Measurements from ENCODE around the gene SMIM41. TPM values are rescaled to one million over a fixed set of nuclear protein-coding genes. Genes with fewer than 3 reads are reported as not detected.

Gene SMIM41
- total and polyA plus RNA-seq, 10 of the 15 experiments (the other 5 are each of a cell fraction or from before 2014, with no cell fraction given), result not detected

GRCh38 chr12:52096332-52097044, 17.0 kb downstream of the SMIM41 start:
- Histone ChIP-seq H3K9me3 (replicated peaks; ENCODE audit: control insufficient read depth, insufficient read depth, low read length) (no peaks in the 10 kb centered on the region), H3K79me2 (ENCODE audit: control insufficient read depth, insufficient read depth, low read length) (no peaks in the 10 kb centered on the region), H3K4me1 (ENCODE audit: control insufficient read depth, insufficient read depth, low read length) (no peaks in the 10 kb centered on the region), H3K27ac (ENCODE audit: control insufficient read depth, insufficient read depth) (no peak overlapping the region), H3K9ac (ENCODE audit: control insufficient read depth, insufficient read depth, low read length) (no peak overlapping the region), H3K4me2 (ENCODE audit: control insufficient read depth, insufficient read depth) (no peak overlapping the region), H2AFZ (ENCODE audit: control insufficient read depth, low read depth, low read length) (no peak overlapping the region), H3K27me3 (replicated peaks in 1 of 2; ENCODE audit: control insufficient read depth in 2 of 2, insufficient read depth in 2 of 2, low read length in 1 of 2) (no peaks in the 10 kb centered on the region), H3K36me3 (ENCODE audit: control insufficient read depth in 2 of 2, insufficient read depth in 2 of 2, low read length in 1 of 2) (no peaks in the 10 kb centered on the region), H4K20me1 (ENCODE audit: control insufficient read depth, insufficient read depth) (no peaks in the 10 kb centered on the region), H3K4me3 (no peak overlapping the region)
- intact Hi-C loops (cut with micrococcal nuclease; ENCODE audit: unreplicated experiment) (no loop called here), in situ Hi-C loops (cut with MboI) (no loop called here)
- POLR2A ChIA-PET, result no interaction called here
- RAD21 ChIA-PET (ENCODE audit: unreplicated experiment), result no interaction called here
- WGBS (ENCODE audit: insufficient coverage, insufficient replicate concordance, low lambda C conversion rate, missing lambda C conversion rate), result 95% methylated on average over 15 of the region's 15 CpGs
- FAIRE-seq (no peak), DNase-seq (ENCODE audit: low read depth, low spot score) (no peak), ATAC-seq (no peak)
- TF ChIP-seq E2F4 (IDR thresholded peaks at IDR 0.05; ENCODE audit: low read depth, low read length) (no peak), DPF2 (IDR thresholded peaks at IDR 0.05) (no peak), MTA2 (IDR thresholded peaks at IDR 0.05; ENCODE audit: low read depth) (no peak), NRF1 (conservative IDR thresholded peaks at IDR 0.05; ENCODE audit: low read depth, low read length) (no peak), RAD51 (IDR thresholded peaks at IDR 0.05) (no peak), SREBF1 (IDR thresholded peaks at IDR 0.05; ENCODE audit: low read length) (no peak)
- SMC1A ChIA-PET (ENCODE audit: uncharacterized antibody, unreplicated experiment), result no interaction called here
- BruUV-seq (replicated peaks), result no TSS peak
- CTCF ChIA-PET, result no interaction called here

DNA sequence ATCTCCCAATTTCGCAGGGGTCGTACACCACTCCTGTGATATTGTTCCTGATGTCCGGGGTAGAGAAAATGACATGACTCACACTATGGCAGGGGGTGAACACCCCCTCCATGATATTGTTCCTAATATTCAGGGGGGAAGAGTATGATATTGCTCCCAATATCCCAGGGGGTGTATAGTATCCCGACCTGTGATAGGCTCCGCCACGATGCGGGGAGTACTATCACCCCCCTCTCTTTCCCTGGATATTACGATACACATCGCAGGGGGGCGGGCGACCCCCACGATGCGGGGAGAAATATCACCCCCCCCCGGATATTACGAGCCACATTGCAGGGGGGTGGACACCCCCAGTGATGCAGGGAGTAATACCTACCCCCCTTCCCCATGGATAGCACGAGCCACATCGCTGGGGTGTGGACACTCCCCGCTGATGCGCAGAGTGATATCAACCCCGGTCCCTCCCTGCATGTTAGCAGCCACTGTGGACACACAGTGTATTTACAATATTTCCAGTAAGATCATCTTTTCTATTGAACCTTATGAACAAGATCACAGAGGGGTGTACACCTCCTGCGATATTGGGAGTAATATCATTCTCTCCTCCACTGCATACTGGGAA, 17.7 kb downstream of the SMIM41 start:
- 88% methylated on average over 21 of the region's 21 CpGs for WGBS (ENCODE audit: insufficient coverage, insufficient replicate concordance, low lambda C conversion rate, missing lambda C conversion rate)
- Histone ChIP-seq H2AFZ (ENCODE audit: control insufficient read depth, low read depth, low read length) (no peak overlapping the region), H3K4me1 (ENCODE audit: control insufficient read depth, insufficient read depth, low read length) (no peaks in the 10 kb centered on the region), H3K4me3 (no peak overlapping the region), H4K20me1 (ENCODE audit: control insufficient read depth, insufficient read depth) (no peaks in the 10 kb centered on the region), H3K27me3 (replicated peaks in 1 of 2; ENCODE audit: control insufficient read depth in 2 of 2, insufficient read depth in 2 of 2, low read length in 1 of 2) (no peaks in the 10 kb centered on the region), H3K36me3 (ENCODE audit: control insufficient read depth in 2 of 2, insufficient read depth in 2 of 2, low read length in 1 of 2) (no peaks in the 10 kb centered on the region), H3K9ac (ENCODE audit: control insufficient read depth, insufficient read depth, low read length) (no peak overlapping the region), H3K27ac (ENCODE audit: control insufficient read depth, insufficient read depth) (no peak overlapping the region), H3K4me2 (ENCODE audit: control insufficient read depth, insufficient read depth) (no peak overlapping the region), H3K9me3 (replicated peaks; ENCODE audit: control insufficient read depth, insufficient read depth, low read length) (no peaks in the 10 kb centered on the region), H3K79me2 (ENCODE audit: control insufficient read depth, insufficient read depth, low read length) (no peaks in the 10 kb centered on the region)
- ATAC-seq, result no peak
- intact Hi-C loops (cut with micrococcal nuclease; ENCODE audit: unreplicated experiment) (no loop called here), in situ Hi-C loops (cut with MboI) (no loop called here)
- no TSS peak for BruUV-seq (replicated peaks)
- ChIA-PET CTCF (no interaction called here), POLR2A (no interaction called here), RAD21 (ENCODE audit: unreplicated experiment) (no interaction called here), SMC1A (ENCODE audit: uncharacterized antibody, unreplicated experiment) (no interaction called here)
- no peak for DNase-seq (ENCODE audit: low read depth, low spot score)
- no peak for FAIRE-seq
- no peak for TF ChIP-seq PAX5 (IDR thresholded peaks at IDR 0.05; ENCODE audit: borderline replicate concordance, low read depth, low read length)
- no peak for TF ChIP-seq FOXK2 (IDR thresholded peaks at IDR 0.05)
